CD4-positive, alpha-beta T cell treated with Interleukin-4 for 1 hour (primary cell): Measurements from ENCODE around the gene TMEM87A.

Experiments used
- DNase-seq, 2 donors: peaks; one replicate each; pipeline ENCODE4 v3.0.0-alpha.2; 2020 to 2022

The TMEM87A gene

DNA sequence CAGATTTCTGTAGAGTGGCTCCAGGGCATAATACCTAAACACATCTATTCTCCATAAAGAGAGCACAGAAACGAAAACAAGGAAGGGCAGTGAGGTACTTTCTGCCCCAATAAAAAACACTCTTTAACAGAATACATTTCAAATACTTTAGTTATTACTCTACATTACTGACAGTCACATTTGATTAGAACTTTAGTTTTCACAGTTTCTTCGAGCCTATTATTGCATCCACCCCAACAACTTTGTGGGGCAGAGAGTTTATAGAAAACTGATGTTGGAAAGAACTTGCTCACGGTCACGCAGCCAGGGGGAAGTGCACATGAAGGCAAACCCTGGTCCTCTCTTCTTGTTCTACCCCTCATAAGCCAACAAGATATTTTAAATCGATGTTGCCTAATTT is 74.1 kb downstream of the TMEM87A start:
- no peak for DNase-seq

- DNase-seq = no peak
These were observed 74.7 kb downstream of the TMEM87A start for GRCh38 chr15:42198516-42198915.

GRCh38 chr15:42194513-42194912 is 78.7 kb downstream of the TMEM87A start:
- DNase-seq = no peak

DNA sequence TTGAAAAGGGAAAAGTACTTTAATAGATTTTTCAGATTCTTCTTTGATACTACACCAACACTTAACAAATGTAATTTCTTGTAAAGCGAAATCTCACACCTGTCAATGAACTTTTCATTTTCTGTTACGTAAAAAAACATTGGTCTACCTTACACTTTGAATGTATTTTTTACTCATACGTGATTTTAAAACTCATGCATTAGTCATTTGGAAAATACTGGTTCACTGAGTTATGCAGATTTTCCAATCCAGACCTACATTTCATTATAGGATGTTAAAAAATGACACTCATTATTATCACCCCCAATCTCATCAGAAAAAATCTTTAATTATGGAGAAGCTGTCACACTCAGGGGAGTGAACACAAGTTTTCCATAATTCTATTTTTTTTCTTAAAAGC is 79.8 kb downstream of the TMEM87A start:
- no peak for DNase-seq

GRCh38 chr15:42191610-42192346 is 81.5 kb downstream of the TMEM87A start:
- no peak for DNase-seq

GRCh38 chr15:42190370-42190769 is 82.9 kb downstream of the TMEM87A start:
- DNase-seq = no peak

GRCh38 chr15:42185801-42186200 is 87.4 kb downstream of the TMEM87A start:
- no peak for DNase-seq

GRCh38 chr15:42184736-42185135 is 88.5 kb downstream of the TMEM87A start:
- no peak for DNase-seq

- no peak for DNase-seq
These were observed 88.9 kb downstream of the TMEM87A start for GRCh38 chr15:42184296-42184695.

GRCh38 chr15:42182961-42183360 is 90.3 kb downstream of the TMEM87A start:
- DNase-seq = no peak

DNA sequence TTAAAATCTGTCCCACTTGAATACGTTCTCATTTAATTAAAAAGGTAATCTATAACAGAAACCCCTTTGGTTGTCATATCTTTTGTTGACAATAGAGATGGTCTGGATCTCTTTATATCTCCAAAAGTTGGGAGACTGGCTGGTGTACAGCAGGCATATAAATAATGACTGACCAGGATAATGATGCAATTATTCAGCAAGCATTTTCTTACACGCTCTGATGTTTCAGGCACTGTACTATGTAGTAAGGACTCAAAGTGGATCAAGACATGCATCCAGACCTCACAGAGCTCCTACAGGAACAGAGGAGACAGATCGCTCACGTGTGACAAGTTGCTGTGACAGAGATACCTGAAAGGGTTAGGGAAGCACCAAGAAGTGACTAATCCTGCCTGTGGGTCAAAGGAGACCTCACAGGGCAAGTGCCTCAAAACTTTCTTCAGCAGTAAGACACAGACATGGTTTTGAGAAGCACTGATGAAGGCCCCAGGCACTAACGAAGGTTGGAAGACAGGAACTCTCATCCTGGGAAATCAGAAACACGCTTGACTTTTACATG is 90.8 kb downstream of the TMEM87A start:
- DNase-seq = no peak

DNA sequence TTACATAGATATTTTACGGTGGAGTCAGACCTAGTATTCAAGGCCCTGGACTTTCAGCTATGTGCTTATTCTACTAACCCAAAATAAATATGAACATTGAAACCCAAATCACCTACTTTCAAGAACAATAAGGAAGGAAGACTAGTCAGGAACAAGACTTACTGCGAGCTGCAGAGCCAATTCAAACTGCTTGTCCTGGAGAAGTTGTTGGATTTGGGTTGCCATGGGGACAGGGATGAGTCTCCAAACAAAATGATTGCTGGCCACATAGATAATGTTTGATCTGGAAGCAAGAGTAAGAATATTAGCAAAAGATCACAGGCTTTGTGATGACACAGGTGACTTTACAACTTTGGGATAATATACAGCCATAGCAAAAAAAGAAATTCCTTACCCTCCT is 95.2 kb downstream of the TMEM87A start:
- no peak for DNase-seq

DNA sequence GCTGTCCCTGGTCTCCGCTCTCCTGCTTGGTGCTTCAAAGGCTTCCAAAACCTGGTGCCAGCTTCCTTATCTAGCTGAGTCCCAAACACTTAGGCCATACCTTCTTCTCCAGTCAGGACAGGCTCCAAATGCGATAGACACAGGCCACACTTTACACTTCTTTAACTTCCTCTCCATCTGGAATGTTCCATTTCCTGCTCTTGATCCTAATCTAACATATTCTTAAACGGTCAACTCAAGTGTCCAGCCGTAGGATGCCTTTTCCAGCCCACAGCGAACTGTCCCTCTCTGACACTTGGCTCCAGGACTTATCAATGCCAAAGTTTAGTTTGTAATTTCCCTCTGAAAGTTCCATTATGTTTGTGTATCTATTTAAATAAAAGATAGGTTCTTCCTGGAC is 97.6 kb downstream of the TMEM87A start:
- DNase-seq = no peak

DNA sequence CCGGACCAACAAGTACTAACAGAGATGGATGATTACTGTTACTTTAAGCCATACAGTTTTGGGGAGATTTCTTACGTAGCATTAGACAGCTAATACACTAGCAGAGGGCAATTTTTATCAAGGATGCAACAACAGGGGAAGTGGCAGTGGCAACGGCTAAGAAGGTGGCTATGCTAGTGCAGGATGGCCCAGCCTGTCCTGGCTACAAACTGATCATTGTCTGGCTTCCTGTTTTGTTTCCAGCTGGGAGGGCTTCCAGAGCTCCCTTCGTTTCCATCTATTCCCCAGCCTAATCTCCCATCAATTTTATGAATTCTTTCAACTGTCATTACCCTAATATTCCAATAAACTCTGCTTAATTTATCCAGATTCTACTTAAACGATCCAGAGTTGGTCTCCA is 100.8 kb downstream of the TMEM87A start:
- no peak for DNase-seq

- no peak for DNase-seq
These were observed 101.4 kb downstream of the TMEM87A start for GRCh38 chr15:42171795-42172194.

GRCh38 chr15:42171122-42171521 is 102.1 kb downstream of the TMEM87A start:
- peak in 1 of 2 donors; percentile 5 for DNase-seq

GRCh38 chr15:42166225-42166940 is 106.8 kb downstream of the TMEM87A start:
- DNase-seq = no peak

DNA sequence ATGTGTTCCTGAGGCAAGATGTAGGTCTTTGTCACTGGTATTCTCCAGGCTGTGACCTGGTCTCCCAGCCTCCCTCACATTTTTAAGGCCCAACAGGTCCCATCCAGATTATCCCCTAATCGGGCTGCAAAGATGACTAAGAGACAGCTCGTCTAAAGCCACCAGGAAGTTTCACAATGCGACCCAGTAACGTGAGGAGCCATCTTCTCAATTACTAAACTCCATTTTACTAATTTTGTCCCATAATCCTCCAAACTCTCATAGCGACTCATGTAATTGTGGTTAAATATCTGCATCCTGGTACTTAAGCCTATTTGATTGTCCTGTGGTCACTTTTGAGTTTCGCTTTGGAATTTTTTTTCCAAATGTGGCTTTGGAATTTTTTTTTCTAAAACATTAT is 108.1 kb downstream of the TMEM87A start:
- DNase-seq = no peak

GRCh38 chr15:42163947-42164550 is 109.2 kb downstream of the TMEM87A start:
- no peak for DNase-seq

DNA sequence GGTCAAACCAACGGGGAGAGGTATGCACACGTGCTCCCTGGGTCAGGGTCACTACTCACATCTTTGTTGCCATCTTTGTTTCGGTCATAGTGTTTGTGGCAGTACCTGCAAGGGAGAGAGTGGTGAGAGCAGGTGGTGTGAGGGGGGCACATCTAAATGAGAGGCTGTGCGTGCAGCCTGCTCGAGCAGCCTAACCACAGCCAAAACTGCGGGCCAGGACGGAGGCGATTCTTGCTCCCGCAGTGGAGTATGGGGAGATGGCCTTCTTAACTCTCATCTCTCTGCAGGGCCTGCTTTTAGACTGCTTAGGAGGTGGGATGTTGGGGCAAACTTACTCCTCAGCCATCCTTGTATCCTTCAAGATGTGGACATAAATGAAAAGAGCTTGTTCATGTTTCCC is 109.9 kb downstream of the TMEM87A start:
- DNase-seq = no peak
